Caco-2 (cell line): ENCODE results near the gene TAPBPL. TPM values are rescaled to one million over a fixed set of nuclear protein-coding genes. Genes with fewer than 3 reads are reported as not detected.
A peak's percentile ranks its signal among the peaks of the same experiment; 100 is the strongest.
"Not testable (repeated sequence)": the region's sequence is repeated elsewhere in the genome, so short reads cannot be mapped to it uniquely, and the experiment has no call there.

Experiments
- BruUV-seq: library from RNA; stranded (reverse); fragments of 400-500 nt; replicated peaks from 2 replicates; lab custom pipeline; 2021; lab: Mats Ljungman, UMichigan
- CTCF ChIA-PET: fragments of 300-600 bp; sonication (Branson Sonifier 250); formaldehyde crosslinking; loops from one replicate; lab custom pipeline; 2022; ENCODE audit warnings: antibody characterized with exemption; lab: Charles Lee
- POLR2A ChIA-PET: fragments of 300-600 bp; sonication (Branson Sonifier 250); formaldehyde crosslinking; loops from one replicate; lab custom pipeline; 2022; ENCODE audit warnings: antibody characterized with exemption; lab: Charles Lee
- DNase-seq, 2 experiments: peaks; one replicate each; pipeline versions ENCODE4 v3.0.0 to v3.0.0-alpha.2; 2020 to 2022
- H3K27me3 ChIP-seq: replicated peaks from 2 replicates; pipeline ENCODE4 v1.6.0; 2011; ENCODE audit warnings: low read length; ENCODE audit not compliant: control insufficient read depth, insufficient read depth
- H3K36me3 ChIP-seq: 2 replicates; pipeline ENCODE4 v1.5.1; 2011; ENCODE audit warnings: low read length; ENCODE audit not compliant: control insufficient read depth, insufficient read depth
- H3K4me1 ChIP-seq: fragments of 250-450 bp; sonication (Bioruptor Pico); 2 replicates; pipeline ENCODE4 v1.5.1; 2020; ENCODE audit warnings: mild to moderate bottlenecking
- H3K4me3 ChIP-seq: 2 replicates; pipeline ENCODE4 v1.5.1; 2011; ENCODE audit warnings: low read depth, mild to moderate bottlenecking, control low read depth, low read length
- H3K9me3 ChIP-seq: fragments of 250-450 bp; sonication (Bioruptor Pico); 2 replicates; pipeline ENCODE4 v1.5.1; 2020; ENCODE audit warnings: mild to moderate bottlenecking, moderate library complexity
- H3K27ac Mint-ChIP-seq: one replicate; pipeline ENCODE4 v1.8.0; 2022; ENCODE audit warnings: mixed read lengths; ENCODE audit not compliant: unreplicated experiment
- H3K27me3 Mint-ChIP-seq: one replicate; pipeline ENCODE4 v1.8.0; 2022; ENCODE audit warnings: mixed read lengths; ENCODE audit not compliant: insufficient read depth, unreplicated experiment
- H3K36me3 Mint-ChIP-seq: one replicate; pipeline ENCODE4 v1.8.0; 2022; ENCODE audit warnings: mild to moderate bottlenecking, mixed read lengths; ENCODE audit not compliant: insufficient read depth, unreplicated experiment
- H3K4me1 Mint-ChIP-seq: one replicate; pipeline ENCODE4 v1.8.0; 2022; ENCODE audit warnings: low read depth, mixed read lengths; ENCODE audit not compliant: unreplicated experiment
- H3K4me3 Mint-ChIP-seq: one replicate; pipeline ENCODE4 v1.8.0; 2022; ENCODE audit warnings: mild to moderate bottlenecking, moderate library complexity, mixed read lengths; ENCODE audit not compliant: unreplicated experiment
- H3K9me3 Mint-ChIP-seq: one replicate; pipeline ENCODE4 v1.8.0; 2022; ENCODE audit warnings: mixed read lengths; ENCODE audit not compliant: unreplicated experiment
- intact Hi-C: fragments of 100-400 bp; cut with micrococcal nuclease; formaldehyde crosslinking; loops from one replicate; pipeline ENCODE4 v1.10.0; 2022; ENCODE audit not compliant: unreplicated experiment
- total RNA-seq: library from RNA; stranded (reverse); gene quantifications from 2 replicates; pipeline ENCODE4 v1.2.3, GENCODE V29; 2022
- TF ChIP-seq, protein P1 (sequence below), 2 experiments: fragments of 200-600 bp in 1 of 2; IDR thresholded peaks; 1 replicate in 1 of 2; 2 replicates in 1 of 2; pipeline versions ENCODE4 v1.5.1 to v1.8.0; 2011 to 2022; ENCODE audit warnings: antibody characterized with exemption in 1 of 2, control low read depth in 1 of 2, inconsistent platforms in 1 of 2, low read depth in 1 of 2, low read length in 1 of 2, mild to moderate bottlenecking in 1 of 2, moderate library complexity in 1 of 2; ENCODE audit not compliant: insufficient read depth in 1 of 2, severe bottlenecking in 1 of 2, unreplicated experiment in 1 of 2

The TAPBPL gene
- total RNA-seq, 1 experiment from 2014 or later, result 9.7 TPM

DNA sequence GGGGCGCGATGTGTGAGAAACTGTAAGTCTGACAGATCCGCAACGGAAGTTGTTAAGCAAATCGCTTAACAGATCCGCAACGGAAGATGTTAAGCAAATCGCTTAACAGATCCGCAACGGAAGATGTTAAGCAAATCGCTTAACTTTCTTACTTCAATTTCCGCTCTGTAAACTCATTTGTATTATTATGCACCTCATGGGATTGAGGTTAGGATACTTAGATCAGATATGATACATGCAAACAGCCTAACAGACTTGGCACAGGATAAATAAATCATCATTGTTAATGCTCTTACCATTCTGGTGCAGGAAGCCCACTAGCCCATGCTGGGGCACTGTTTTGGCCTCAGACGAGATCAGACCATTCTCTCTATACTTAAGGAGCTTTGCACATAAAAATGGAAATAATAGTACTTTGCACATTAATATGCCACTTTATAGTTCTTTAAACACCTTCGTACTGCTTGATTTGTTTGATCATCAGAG lies 42.5 kb downstream of the TAPBPL start:
- Histone ChIP-seq H3K36me3 (peaks cover 5% of the 10 kb centered on the region), H3K4me1 (peaks cover 12% of the 10 kb centered on the region), H3K9me3 (no peaks in the 10 kb centered on the region), H3K27me3 (no peaks in the 10 kb centered on the region), H3K4me3 (peak overlapping the region; percentile 57)
- ChIA-PET POLR2A (interaction anchor here (0.9 to 2.4 kb wide), 3 partner anchors 35 to 74 kb away, joined by 4 to 39 read pairs (median 5); partner anchors contain the start of genes GAPDH and NOP2), CTCF (interaction anchor here (0.6 to 2.9 kb wide), 3 partner anchors 29 to 43 kb away, joined by 3 to 12 read pairs (median 3); no protein-coding TSS in a partner anchor)
- H3K27ac Mint-ChIP-seq, result peak overlapping the region; percentile 96
- DNase-seq, result peak in 1 of 2 experiments; percentile 32
- intact Hi-C loops, result loop anchor here (1.0 kb wide), 2 partner anchors 40 to 71 kb away; partner anchors contain the start of gene GAPDH
- peaks cover 10% of the 10 kb centered on the region for H3K4me1 Mint-ChIP-seq
- no peaks in the 10 kb centered on the region for H3K9me3 Mint-ChIP-seq
- no peaks in the 10 kb centered on the region for H3K27me3 Mint-ChIP-seq
- peak overlapping the region; percentile 92 for H3K4me3 Mint-ChIP-seq
- TF ChIP-seq, protein P1, sequence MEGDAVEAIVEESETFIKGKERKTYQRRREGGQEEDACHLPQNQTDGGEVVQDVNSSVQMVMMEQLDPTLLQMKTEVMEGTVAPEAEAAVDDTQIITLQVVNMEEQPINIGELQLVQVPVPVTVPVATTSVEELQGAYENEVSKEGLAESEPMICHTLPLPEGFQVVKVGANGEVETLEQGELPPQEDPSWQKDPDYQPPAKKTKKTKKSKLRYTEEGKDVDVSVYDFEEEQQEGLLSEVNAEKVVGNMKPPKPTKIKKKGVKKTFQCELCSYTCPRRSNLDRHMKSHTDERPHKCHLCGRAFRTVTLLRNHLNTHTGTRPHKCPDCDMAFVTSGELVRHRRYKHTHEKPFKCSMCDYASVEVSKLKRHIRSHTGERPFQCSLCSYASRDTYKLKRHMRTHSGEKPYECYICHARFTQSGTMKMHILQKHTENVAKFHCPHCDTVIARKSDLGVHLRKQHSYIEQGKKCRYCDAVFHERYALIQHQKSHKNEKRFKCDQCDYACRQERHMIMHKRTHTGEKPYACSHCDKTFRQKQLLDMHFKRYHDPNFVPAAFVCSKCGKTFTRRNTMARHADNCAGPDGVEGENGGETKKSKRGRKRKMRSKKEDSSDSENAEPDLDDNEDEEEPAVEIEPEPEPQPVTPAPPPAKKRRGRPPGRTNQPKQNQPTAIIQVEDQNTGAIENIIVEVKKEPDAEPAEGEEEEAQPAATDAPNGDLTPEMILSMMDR (IDR thresholded peaks at IDR 0.05; ENCODE audit: insufficient read depth in 1 of 2, low read depth in 1 of 2, low read length in 1 of 2, severe bottlenecking in 1 of 2, unreplicated experiment in 1 of 2), result no peak
- H3K36me3 Mint-ChIP-seq, result peaks cover 73% of the 10 kb centered on the region
- BruUV-seq, result TSS peak; percentile 71

DNA sequence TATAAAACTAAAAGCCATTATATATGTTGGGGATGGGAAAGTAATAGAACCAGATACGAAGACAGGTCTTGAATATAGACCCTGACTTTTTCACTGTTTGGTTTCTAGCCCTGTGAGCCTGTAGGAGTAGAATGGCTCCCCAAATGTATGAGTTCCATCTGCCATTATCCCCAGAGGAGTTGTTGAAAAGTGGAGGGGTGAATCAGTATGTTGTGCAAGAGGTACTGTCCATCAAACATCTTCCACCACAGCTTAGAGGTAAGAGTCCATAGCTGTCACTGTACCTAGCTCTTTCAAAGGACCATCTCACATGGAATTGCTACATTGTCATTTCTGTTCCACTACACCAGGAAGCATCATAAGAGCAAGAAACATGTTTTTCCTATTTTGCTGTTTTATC lies 43.1 kb downstream of the TAPBPL start:
- ChIA-PET POLR2A (interaction anchor here (0.9 to 2.4 kb wide), 2 partner anchors 34 to 39 kb away, joined by 4 to 39 read pairs; partner anchors contain the start of gene GAPDH), CTCF (interaction anchor here (0.8 to 2.9 kb wide), 2 partner anchors 30 to 43 kb away, joined by 3 to 12 read pairs; no protein-coding TSS in a partner anchor)
- Mint-ChIP-seq H3K4me3 (peak overlapping the region; percentile 92), H3K27ac (peak overlapping the region; percentile 96), H3K27me3 (no peaks in the 10 kb centered on the region), H3K36me3 (peaks cover 74% of the 10 kb centered on the region), H3K4me1 (peaks cover 10% of the 10 kb centered on the region), H3K9me3 (no peaks in the 10 kb centered on the region)
- TF ChIP-seq, protein P1 (IDR thresholded peaks at IDR 0.05; ENCODE audit: insufficient read depth in 1 of 2, low read depth in 1 of 2, low read length in 1 of 2, severe bottlenecking in 1 of 2, unreplicated experiment in 1 of 2), result no peak
- Histone ChIP-seq H3K36me3 (peaks cover 5% of the 10 kb centered on the region), H3K4me1 (peaks cover 12% of the 10 kb centered on the region), H3K27me3 (no peaks in the 10 kb centered on the region), H3K4me3 (peak overlapping the region; percentile 57), H3K9me3 (no peaks in the 10 kb centered on the region)
- DNase-seq, result no peak
- BruUV-seq, result no TSS peak
- intact Hi-C loops, result loop anchor here (1.0 kb wide), 2 partner anchors 39 to 72 kb away; partner anchors contain the start of gene GAPDH

DNA sequence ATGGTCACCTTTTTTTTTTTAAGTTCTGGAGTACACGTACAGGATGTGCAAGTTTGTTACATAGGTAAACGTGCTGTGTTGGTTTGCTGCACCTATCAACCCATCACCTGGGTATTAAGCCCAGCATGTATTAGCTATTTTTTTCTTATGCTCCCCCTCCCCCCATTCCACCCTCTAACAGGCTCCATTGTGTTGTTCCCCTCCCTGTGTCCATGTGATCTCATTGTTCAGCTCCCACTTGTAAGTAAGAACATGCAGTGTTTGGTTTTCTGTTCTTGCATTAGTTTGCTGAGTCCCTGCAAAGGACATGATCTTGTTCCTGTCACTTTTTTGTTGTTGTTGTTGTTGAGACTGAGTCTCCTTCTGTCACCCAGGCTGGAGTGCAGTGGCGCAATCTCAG lies 45.4 kb downstream of the TAPBPL start:
- intact Hi-C loops, DNase-seq, H3K27me3 Mint-ChIP-seq, H3K4me3 ChIP-seq, H3K36me3 ChIP-seq, H3K4me3 Mint-ChIP-seq, BruUV-seq, H3K27me3 ChIP-seq, H3K27ac Mint-ChIP-seq, H3K9me3 Mint-ChIP-seq, H3K9me3 ChIP-seq: not testable (repeated sequence)
- Mint-ChIP-seq H3K4me1 (peaks cover 10% of the 10 kb centered on the region), H3K36me3 (peaks cover 67% of the 10 kb centered on the region)
- H3K4me1 ChIP-seq, result peaks cover 12% of the 10 kb centered on the region
- ChIA-PET POLR2A (interaction anchor here (0.6 kb wide), 1 partner anchor 26 kb away, joined by 4 read pairs; no protein-coding TSS in a partner anchor), CTCF (interaction anchor here (0.6 kb wide), 1 partner anchor 172 kb away, joined by 3 read pairs; no protein-coding TSS in a partner anchor)
